ENCODE measurements around the gene ITGAL.
"Not testable (repeated sequence)": the region's sequence is repeated elsewhere in the genome, so short reads cannot be mapped to it uniquely, and the experiment has no call there.

The ITGAL gene

GRCh38 chr16:30472328-30472942 lies at the start of gene ITGAL:
Gene ITGAL, plus strand, starts transcription at chr16:30472742. Its CDS starts 96 bp downstream, at chr16:30472838.
- DNase-seq (ENCODE audit: low spot score): peak; percentile 90

- no peak for DNase-seq (ENCODE audit: low spot score)
Observed at GRCh38 chr16:30428055-30428454, 44.5 kb upstream of the ITGAL start.

GRCh38 chr16:30429418-30429677 lies 43.2 kb upstream of the ITGAL start:
- DNase-seq (ENCODE audit: low spot score): no peak

GRCh38 chr16:30429678-30430427 lies 42.7 kb upstream of the ITGAL start, which contains the start of gene DCTPP1:
Gene DCTPP1, minus strand, starts transcription at chr16:30430030. Its CDS starts 50 bp downstream, at chr16:30429980.
- peak; percentile 98 for DNase-seq (ENCODE audit: low spot score)

DNA sequence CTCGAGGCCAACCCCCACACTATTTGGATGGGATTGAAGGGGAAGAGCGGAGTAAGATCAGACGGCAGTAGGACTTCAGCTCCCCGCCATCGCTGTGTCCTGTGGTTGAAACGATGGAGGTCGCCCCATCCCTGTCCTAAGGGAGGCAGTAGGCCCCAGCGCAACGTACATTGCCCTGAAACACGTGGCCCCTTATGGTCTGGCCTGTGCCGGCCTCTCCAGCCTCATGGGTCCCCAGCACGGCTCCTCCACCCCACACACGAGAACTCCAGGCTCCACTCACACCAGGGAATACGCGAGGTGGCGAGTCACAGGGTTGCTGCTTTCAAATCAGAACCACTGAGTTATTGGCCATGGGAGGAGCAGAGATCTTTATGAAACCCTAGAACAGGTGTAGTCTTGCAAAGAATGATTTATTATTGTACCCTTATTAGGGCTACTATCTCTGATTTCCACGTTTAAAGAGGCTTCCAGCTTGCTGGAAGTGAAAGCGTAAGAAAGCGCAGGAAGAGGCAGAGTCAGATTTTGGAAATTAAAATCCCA lies 42.0 kb upstream of the ITGAL start:
- no peak for DNase-seq (ENCODE audit: low spot score)

DNA sequence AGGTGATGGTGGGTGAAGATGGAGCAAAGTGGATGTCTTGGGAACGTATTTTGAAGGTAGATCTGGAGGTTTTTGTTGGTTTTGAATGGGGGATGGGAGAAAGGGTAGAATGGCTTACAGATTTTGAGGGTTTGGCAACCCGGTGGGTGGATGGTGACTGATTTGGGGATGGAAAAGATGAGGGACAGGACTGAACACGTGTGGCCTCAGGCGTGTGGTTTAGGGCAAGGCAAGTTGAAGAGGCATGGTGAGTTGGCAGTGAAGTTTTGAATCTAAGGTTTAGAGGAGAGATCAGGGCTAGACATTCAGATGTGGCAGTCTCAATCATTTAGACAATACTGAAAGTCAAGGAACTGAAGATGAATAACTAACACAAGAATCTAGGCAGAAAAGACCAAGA lies 37.7 kb upstream of the ITGAL start:
- no peak for DNase-seq (ENCODE audit: low spot score)

DNA sequence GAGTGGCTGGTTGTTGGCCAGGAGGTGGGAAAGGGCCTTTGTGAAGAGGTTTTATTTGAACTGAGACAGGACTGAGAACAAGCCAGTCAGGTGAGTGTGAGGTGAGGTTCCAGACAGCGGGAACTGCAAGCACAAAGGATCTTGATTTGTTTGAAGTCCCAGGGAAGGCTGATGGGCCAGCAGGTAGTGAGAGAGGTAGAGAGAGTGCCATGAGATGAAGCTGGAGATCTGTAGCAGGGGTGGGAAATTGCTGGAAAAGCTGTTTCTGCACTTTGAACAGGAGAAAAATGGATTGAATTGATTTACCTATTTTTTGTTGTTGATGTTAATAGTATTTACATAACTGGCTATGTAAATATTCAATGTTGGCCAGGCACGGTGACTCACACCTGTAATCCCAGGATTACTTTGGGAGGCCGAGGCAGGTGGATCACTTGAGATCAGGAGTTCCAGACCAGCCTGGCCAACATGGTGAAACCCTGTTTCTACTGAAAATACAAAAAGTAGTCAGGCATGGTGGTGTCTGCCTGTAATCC lies 35.0 kb upstream of the ITGAL start:
- no peak for DNase-seq (ENCODE audit: low spot score)

DNA sequence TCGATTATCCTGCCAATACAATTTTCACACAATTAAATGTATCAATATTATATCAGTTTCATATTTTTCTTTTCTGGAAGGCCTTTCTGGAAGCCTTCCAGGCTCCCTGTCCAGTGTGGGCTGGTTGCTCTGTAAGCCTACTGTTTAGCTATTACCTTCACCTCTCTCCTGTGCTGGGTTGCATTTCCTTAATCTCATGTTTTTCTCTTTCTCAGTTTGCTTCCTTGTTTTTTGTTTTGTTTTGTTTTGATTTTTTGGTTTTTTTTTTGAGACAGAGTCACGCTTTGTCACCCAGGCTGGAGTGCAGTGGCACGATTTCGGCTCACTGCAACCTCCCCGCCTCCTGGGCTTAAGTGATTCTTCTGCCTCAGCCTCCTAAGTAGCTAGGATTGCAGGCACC lies 33.7 kb upstream of the ITGAL start:
- DNase-seq (ENCODE audit: low spot score): no peak

DNA sequence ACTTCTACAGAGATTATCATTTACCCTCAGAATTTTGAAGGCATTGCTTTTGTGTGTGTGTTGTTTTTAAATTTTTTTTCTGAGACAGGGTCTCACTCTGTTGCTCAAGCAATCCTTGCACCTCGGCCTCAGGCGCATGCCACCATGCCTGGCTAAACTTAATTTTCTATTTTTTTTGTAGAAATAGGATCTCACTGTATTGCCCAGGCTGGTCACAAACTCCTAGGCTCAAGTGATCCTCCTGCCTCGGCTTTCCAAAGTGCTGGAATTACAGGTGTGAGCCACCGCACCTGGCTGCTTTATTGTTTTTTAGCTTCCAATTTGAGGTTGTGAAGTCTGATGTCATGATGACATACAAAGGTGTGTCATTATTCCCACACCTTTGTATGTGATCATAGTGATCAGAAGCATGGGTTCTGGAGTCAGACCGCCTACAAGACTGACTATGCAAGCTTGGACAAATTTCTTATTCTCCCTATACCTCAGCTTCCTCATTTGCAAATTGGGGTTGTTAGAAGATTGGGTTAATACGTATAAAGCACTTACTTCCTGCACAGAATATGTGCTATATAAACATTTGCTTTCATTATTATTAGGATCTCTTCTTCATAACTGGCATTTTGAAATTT lies 32.7 kb upstream of the ITGAL start:
- no peak for DNase-seq (ENCODE audit: low spot score)

- DNase-seq (ENCODE audit: low spot score): no peak
Observed at GRCh38 chr16:30443631-30444030, 28.9 kb upstream of the ITGAL start.

DNA sequence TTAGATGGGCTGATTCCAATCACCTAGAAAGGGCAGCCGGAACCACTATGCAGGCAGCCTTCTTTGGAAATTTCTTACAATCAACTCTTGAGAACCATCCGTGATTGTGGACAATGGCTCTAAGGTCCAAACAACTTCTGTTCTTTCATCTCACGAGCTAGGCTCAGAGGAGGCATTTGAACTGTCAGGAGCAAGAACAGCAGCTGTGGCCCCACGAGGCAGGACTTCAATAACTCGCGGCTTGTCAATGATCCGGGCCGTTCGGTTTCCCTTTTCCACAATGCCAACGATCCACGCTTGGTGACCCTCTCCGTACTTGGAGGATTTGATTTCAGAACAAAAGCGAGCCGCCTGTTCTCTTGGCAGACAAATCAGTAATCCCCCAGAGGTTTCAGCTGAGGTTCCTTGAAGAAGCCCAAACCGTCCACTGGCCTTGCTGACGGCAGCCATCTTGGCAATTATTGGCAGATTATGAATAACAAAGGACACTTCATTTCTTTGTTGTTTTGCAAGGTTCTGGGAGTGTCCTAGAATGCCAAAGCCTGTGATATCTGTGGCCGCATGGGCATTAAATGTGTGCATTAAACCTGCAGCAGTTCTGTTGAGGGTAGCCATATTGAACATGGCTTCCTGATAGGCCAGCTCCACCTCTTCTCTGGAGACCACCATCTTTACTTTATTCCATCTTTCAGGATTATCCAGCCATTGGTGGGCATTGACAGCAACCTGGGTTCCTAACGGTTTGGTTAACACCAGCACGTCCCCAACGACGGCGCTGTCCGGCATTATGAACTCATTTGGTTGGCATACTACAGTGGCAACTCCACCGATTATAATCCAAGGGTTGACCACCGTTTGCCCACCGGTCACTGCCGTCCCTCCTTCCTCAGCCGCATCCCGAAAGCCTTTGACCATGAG lies 28.1 kb upstream of the ITGAL start:
- DNase-seq (ENCODE audit: low spot score): no peak

GRCh38 chr16:30445149-30445407 lies 27.5 kb upstream of the ITGAL start:
- no peak for DNase-seq (ENCODE audit: low spot score)

GRCh38 chr16:30445408-30446202 lies 26.9 kb upstream of the ITGAL start, which contains the start of gene SEPHS2:
Gene SEPHS2, minus strand, starts transcription at chr16:30445874. Its CDS starts 147 bp downstream, at chr16:30445727.
- DNase-seq (ENCODE audit: low spot score): peak; percentile 98

GRCh38 chr16:30446203-30446595 lies 26.3 kb upstream of the ITGAL start:
- DNase-seq (ENCODE audit: low spot score): no peak

GRCh38 chr16:30447512-30448226 lies 24.9 kb upstream of the ITGAL start:
- no peak for DNase-seq (ENCODE audit: low spot score)

DNA sequence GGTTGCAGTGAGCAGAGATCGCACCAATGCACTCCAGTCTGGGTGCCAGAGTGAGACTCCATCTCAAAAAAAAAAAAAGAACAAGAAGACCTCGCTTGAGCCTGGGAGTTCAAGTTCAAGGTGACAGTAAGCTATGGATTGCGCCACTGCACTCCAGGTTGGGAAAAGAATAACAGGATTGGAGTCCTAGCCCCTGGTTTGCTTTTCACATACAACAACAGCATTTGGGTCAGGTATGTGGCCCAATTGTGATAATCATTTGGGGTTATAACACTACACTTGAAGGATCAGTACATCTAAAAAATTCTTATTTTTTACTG lies 23.5 kb upstream of the ITGAL start:
- DNase-seq (ENCODE audit: low spot score): no peak

- not testable (repeated sequence) for DNase-seq (ENCODE audit: low spot score)
Observed at GRCh38 chr16:30452709-30453580, 19.6 kb upstream of the ITGAL start.

- no peak for DNase-seq (ENCODE audit: low spot score)
Observed at GRCh38 chr16:30456302-30456701, 16.2 kb upstream of the ITGAL start.

DNA sequence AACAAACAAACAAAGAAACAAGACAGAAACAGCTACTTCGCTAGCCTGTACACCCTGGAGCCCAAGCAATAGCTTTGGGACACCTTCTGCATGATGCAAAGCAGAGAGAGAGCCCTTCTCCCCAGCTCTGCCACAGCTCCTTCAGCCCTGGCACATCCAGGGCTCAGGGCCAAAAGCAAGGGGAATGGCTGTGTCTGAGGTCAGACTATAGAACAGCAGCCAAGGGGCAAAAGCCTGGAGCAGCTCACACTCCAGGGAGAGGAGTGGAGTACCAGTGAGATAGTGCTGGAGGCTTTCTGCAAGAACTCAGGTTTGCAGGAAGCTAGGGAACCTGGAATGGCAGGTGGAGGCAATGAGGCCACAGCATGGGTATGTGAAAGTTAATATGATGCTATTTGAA lies 15.3 kb upstream of the ITGAL start:
- DNase-seq (ENCODE audit: low spot score): no peak
